Urinary bladder (tissue), 4 donors: Measurements from ENCODE around the gene MYO3B. TPM values are rescaled to one million over a fixed set of nuclear protein-coding genes. Genes with fewer than 3 reads are reported as not detected.

ENCODE experiments used
- DNase-seq: peaks from one replicate; pipeline ENCODE4 v3.0.0-alpha.2; 2015; ENCODE audit errors: extremely low spot score
- H3K27ac ChIP-seq: one replicate; pipeline ENCODE4 v1.5.1; 2013; ENCODE audit warnings: low read depth, mild to moderate bottlenecking, moderate library complexity
- H3K36me3 ChIP-seq: one replicate; pipeline ENCODE4 v1.6.1; 2013; ENCODE audit warnings: mild to moderate bottlenecking, moderate library complexity; ENCODE audit not compliant: insufficient read depth
- H3K4me1 ChIP-seq: one replicate; pipeline ENCODE4 v1.6.1; 2013; ENCODE audit warnings: mild to moderate bottlenecking, moderate library complexity; ENCODE audit not compliant: insufficient read depth
- H3K4me3 ChIP-seq: one replicate; pipeline ENCODE4 v1.5.1; 2013; ENCODE audit warnings: low read depth, low read length
- WGBS: extraction: QIAGEN DNeasy Blood & Tissue Kit; methylation state at CpG from one replicate; pipeline ENCODE4 v1.1.7; 2013; 5-methylcytosine and 5-hydroxymethylcytosine counted together
- polyA plus RNA-seq: library from polyadenylated mRNA; stranded (reverse); fragments of 200-250 nt; gene quantifications from one replicate; pipeline ENCODE4 v1.2.3, GENCODE V29; 2013
- total RNA-seq: library from RNA; depleted of rRNA; stranded (reverse); fragments of >200 nt; gene quantifications from one replicate; pipeline ENCODE4 v1.2.3, GENCODE V29; 2014
- donor health status: healthy with polysubstance abuse.
- donor health status: healthy.

MYO3B gene
- total and polyA plus RNA-seq, 2 donors = 0.44 to 2.8 TPM

- Histone ChIP-seq H3K4me3 (no peak overlapping the region), H3K4me1 (no peaks in the 10 kb centered on the region), H3K36me3 (no peaks in the 10 kb centered on the region), H3K27ac (no peak overlapping the region)
- DNase-seq = no peak
- WGBS = 75% methylated on average over 2 of the region's 2 CpGs
These were observed 65.3 kb downstream of the MYO3B start for GRCh38 chr2:170243118-170243837.

- Histone ChIP-seq H3K27ac (no peak overlapping the region), H3K36me3 (no peaks in the 10 kb centered on the region), H3K4me3 (no peak overlapping the region), H3K4me1 (no peaks in the 10 kb centered on the region)
- DNase-seq = no peak
- WGBS = 72% methylated on average over 4 of the region's 4 CpGs
These were observed 66.0 kb downstream of the MYO3B start for GRCh38 chr2:170243898-170244297.

- Histone ChIP-seq H3K27ac (no peak overlapping the region), H3K4me1 (no peaks in the 10 kb centered on the region), H3K36me3 (no peaks in the 10 kb centered on the region), H3K4me3 (no peak overlapping the region)
- 80% methylated on average over 4 of the region's 4 CpGs for whole genome bisulfite sequencing
- DNase-seq = no peak
These were observed 66.6 kb downstream of the MYO3B start for GRCh38 chr2:170244555-170244954.

- H3K36me3 ChIP-seq = no peaks in the 10 kb centered on the region
- H3K27ac ChIP-seq = no peak overlapping the region
- no peaks in the 10 kb centered on the region for H3K4me1 ChIP-seq
- H3K4me3 ChIP-seq = no peak overlapping the region
- no peak for DNase-seq
- 94% methylated on average over 3 of the region's 3 CpGs for WGBS
These were observed 67.4 kb downstream of the MYO3B start for GRCh38 chr2:170245312-170245711.

GRCh38 chr2:170247333-170247732, 69.4 kb downstream of the MYO3B start:
- no peaks in the 10 kb centered on the region for H3K36me3 ChIP-seq
- no peak for DNase-seq
- no peaks in the 10 kb centered on the region for H3K4me1 ChIP-seq
- H3K4me3 ChIP-seq = no peak overlapping the region
- no peak overlapping the region for H3K27ac ChIP-seq
- WGBS = 92% methylated on average over 3 of the region's 3 CpGs

GRCh38 chr2:170247882-170248393, 70.0 kb downstream of the MYO3B start:
- H3K4me1 ChIP-seq = no peaks in the 10 kb centered on the region
- 71% methylated on average over 1 of the region's 1 CpG for WGBS
- H3K27ac ChIP-seq = no peak overlapping the region
- H3K4me3 ChIP-seq = no peak overlapping the region
- no peak for DNase-seq
- no peaks in the 10 kb centered on the region for H3K36me3 ChIP-seq

- H3K36me3 ChIP-seq = no peaks in the 10 kb centered on the region
- no peak overlapping the region for H3K4me3 ChIP-seq
- 67% methylated on average over 4 of the region's 4 CpGs for WGBS
These were observed 70.8 kb downstream of the MYO3B start for GRCh38 chr2:170248574-170249393.

GRCh38 chr2:170249761-170250160, 71.8 kb downstream of the MYO3B start:
- WGBS = 67% methylated on average over 2 of the region's 2 CpGs
- H3K27ac ChIP-seq = no peak overlapping the region

More at GRCh38 chr2:170248574-170249393, 70.8 kb downstream of the MYO3B start:
- no peaks in the 10 kb centered on the region for H3K4me1 ChIP-seq
- DNase-seq = no peak
- H3K27ac ChIP-seq = no peak overlapping the region

GRCh38 chr2:170250584-170250983, 72.6 kb downstream of the MYO3B start:
- 81% methylated on average over 6 of the region's 6 CpGs for WGBS
- no peaks in the 10 kb centered on the region for H3K36me3 ChIP-seq
- no peaks in the 10 kb centered on the region for H3K4me1 ChIP-seq
- no peak overlapping the region for H3K4me3 ChIP-seq
- no peak for DNase-seq
- no peak overlapping the region for H3K27ac ChIP-seq

More at GRCh38 chr2:170249761-170250160, 71.8 kb downstream of the MYO3B start:
- no peaks in the 10 kb centered on the region for H3K36me3 ChIP-seq
- no peak overlapping the region for H3K4me3 ChIP-seq
- no peaks in the 10 kb centered on the region for H3K4me1 ChIP-seq
- no peak for DNase-seq

- H3K4me1 ChIP-seq = no peaks in the 10 kb centered on the region
- no peaks in the 10 kb centered on the region for H3K36me3 ChIP-seq
- DNase-seq = no peak
- H3K4me3 ChIP-seq = no peak overlapping the region
- H3K27ac ChIP-seq = no peak overlapping the region
These were observed 74.5 kb downstream of the MYO3B start for GRCh38 chr2:170252414-170252813.

- no peak for DNase-seq
- WGBS = 72% methylated on average over 6 of the region's 6 CpGs
- no peaks in the 10 kb centered on the region for H3K36me3 ChIP-seq
These were observed 75.8 kb downstream of the MYO3B start for GRCh38 chr2:170253721-170254230.

GRCh38 chr2:170254293-170254732, 76.4 kb downstream of the MYO3B start:
- Histone ChIP-seq H3K4me3 (no peak overlapping the region), H3K36me3 (no peaks in the 10 kb centered on the region), H3K4me1 (no peaks in the 10 kb centered on the region), H3K27ac (no peak overlapping the region)
- WGBS = 89% methylated on average over 7 of the region's 7 CpGs
- DNase-seq = no peak

More at GRCh38 chr2:170253721-170254230, 75.8 kb downstream of the MYO3B start:
- Histone ChIP-seq H3K4me3 (no peak overlapping the region), H3K4me1 (no peaks in the 10 kb centered on the region), H3K27ac (no peak overlapping the region)

GRCh38 chr2:170255137-170255536, 77.2 kb downstream of the MYO3B start:
- no peaks in the 10 kb centered on the region for H3K36me3 ChIP-seq
- no peaks in the 10 kb centered on the region for H3K4me1 ChIP-seq
- WGBS = 89% methylated on average over 3 of the region's 3 CpGs
- no peak overlapping the region for H3K4me3 ChIP-seq
- DNase-seq = no peak
- H3K27ac ChIP-seq = no peak overlapping the region

- Histone ChIP-seq H3K4me3 (no peak overlapping the region), H3K4me1 (no peaks in the 10 kb centered on the region), H3K27ac (no peak overlapping the region), H3K36me3 (no peaks in the 10 kb centered on the region)
- no peak for DNase-seq
- 69% methylated on average over 1 of the region's 1 CpG for WGBS
These were observed 78.0 kb downstream of the MYO3B start for GRCh38 chr2:170255971-170256370.
